Breast epithelium (tissue), 3 donors: ENCODE measurements around the gene NBEAL2.

Experiments used
- CTCF ChIP-seq, 3 donors: fragments of 450-650 bp; IDR thresholded peaks; one replicate each; pipeline ENCODE4 v1.5.1; 2016 to 2017; ENCODE audit warnings: antibody characterized with exemption in 3 of 3, mild to moderate bottlenecking in 3 of 3, moderate library complexity in 3 of 3
- POLR2A ChIP-seq: fragments of 450-650 bp; IDR thresholded peaks from one replicate; pipeline ENCODE4 v1.6.1; 2016; ENCODE audit warnings: antibody characterized with exemption, mild to moderate bottlenecking, moderate library complexity
- POLR2AphosphoS5 ChIP-seq, 3 donors: sonication (generic); formaldehyde crosslinking; IDR thresholded peaks; one replicate each; pipeline ENCODE4 v1.6.1; 2017; ENCODE audit warnings: antibody characterized with exemption in 3 of 3

GRCh38 chr3:47002171-47003055 is 22.9 kb downstream of the NBEAL2 start:
- no peak for TF ChIP-seq CTCF (IDR thresholded peaks at IDR 0.05)
- no peak for TF ChIP-seq POLR2AphosphoS5 (IDR thresholded peaks at IDR 0.05)
- TF ChIP-seq POLR2A = no peak
